ENCODE data around the gene TMEM26.
"Not testable (repeated sequence)": the region's sequence is repeated elsewhere in the genome, so short reads cannot be mapped to it uniquely, and the experiment has no call there.

Gene TMEM26

GRCh38 chr10:61398366-61399129, 54.6 kb downstream of the TMEM26 start:
- no peak for DNase-seq

GRCh38 chr10:61397175-61397986, 55.8 kb downstream of the TMEM26 start:
- DNase-seq: no peak

GRCh38 chr10:61391281-61391680, 61.9 kb downstream of the TMEM26 start:
- DNase-seq: no peak

GRCh38 chr10:61390851-61391250, 62.3 kb downstream of the TMEM26 start:
- DNase-seq: no peak

GRCh38 chr10:61389887-61390286, 63.3 kb downstream of the TMEM26 start:
- no peak for DNase-seq

- DNase-seq: not testable (repeated sequence)
Observed at GRCh38 chr10:61388986-61389385, 64.2 kb downstream of the TMEM26 start.

GRCh38 chr10:61385231-61386001, 67.8 kb downstream of the TMEM26 start:
- DNase-seq: no peak

GRCh38 chr10:61381153-61381552, 72.0 kb downstream of the TMEM26 start:
- not testable (repeated sequence) for DNase-seq

GRCh38 chr10:61378865-61379264, 74.3 kb downstream of the TMEM26 start:
- no peak for DNase-seq

GRCh38 chr10:61376908-61377368, 76.2 kb downstream of the TMEM26 start:
- DNase-seq: no peak

- no peak for DNase-seq
Observed at GRCh38 chr10:61376377-61376776, 76.8 kb downstream of the TMEM26 start.

GRCh38 chr10:61366365-61366764, 86.8 kb downstream of the TMEM26 start:
- DNase-seq: no peak

GRCh38 chr10:61364619-61365018, 88.6 kb downstream of the TMEM26 start:
- no peak for DNase-seq

- no peak for DNase-seq
Observed at GRCh38 chr10:61363006-61363405, 90.2 kb downstream of the TMEM26 start.

- no peak for DNase-seq
Observed at GRCh38 chr10:61359452-61359851, 93.7 kb downstream of the TMEM26 start.

GRCh38 chr10:61357687-61358086, 95.5 kb downstream of the TMEM26 start:
- DNase-seq: no peak
